ENCODE results near the gene LRRC47. TPM values are rescaled to one million over a fixed set of nuclear protein-coding genes. Genes with fewer than 3 reads are reported as not detected.

LRRC47 gene
- total RNA-seq, 6 experiments from 2014 or later = 39.1 to 51.0 (median 45.2) TPM

- Mint-ChIP-seq H3K9me3 (no peaks in the 10 kb centered on the region), H3K4me1 (ENCODE audit: low read depth) (peaks cover 4% of the 10 kb centered on the region; the same call in 1 of the 2 replicates), H3K36me3 (ENCODE audit: low read depth) (no peaks in the 10 kb centered on the region), H3K4me3 (no peak overlapping the region), H3K27ac (no peak overlapping the region), H3K27me3 (ENCODE audit: insufficient read depth) (peaks cover 20% of the 10 kb centered on the region)
- DNase-seq = no peak
- TF ChIP-seq CTCF (IDR thresholded peaks at IDR 0.05) = no peak
Observed at GRCh38 chr1:3773572-3774275, 22.6 kb downstream of the LRRC47 start.

GRCh38 chr1:3772715-3773571 is 23.4 kb downstream of the LRRC47 start, which contains the start of gene SMIM1:
SMIM1 (plus strand) TSS chr1:3772749; CDS start chr1:3775374, 2,625 bp downstream.
- no peak for DNase-seq
- Mint-ChIP-seq H3K36me3 (ENCODE audit: low read depth) (no peaks in the 10 kb centered on the region), H3K4me3 (peak within 1 kb of the TSS; percentile 41), H3K27ac (no peak within 1 kb of the TSS), H3K9me3 (no peaks in the 10 kb centered on the region), H3K27me3 (ENCODE audit: insufficient read depth) (peaks cover 20% of the 10 kb centered on the region), H3K4me1 (ENCODE audit: low read depth) (peaks cover 4% of the 10 kb centered on the region; the same call in 1 of the 2 replicates)
- no peak for TF ChIP-seq CTCF (IDR thresholded peaks at IDR 0.05)

DNA sequence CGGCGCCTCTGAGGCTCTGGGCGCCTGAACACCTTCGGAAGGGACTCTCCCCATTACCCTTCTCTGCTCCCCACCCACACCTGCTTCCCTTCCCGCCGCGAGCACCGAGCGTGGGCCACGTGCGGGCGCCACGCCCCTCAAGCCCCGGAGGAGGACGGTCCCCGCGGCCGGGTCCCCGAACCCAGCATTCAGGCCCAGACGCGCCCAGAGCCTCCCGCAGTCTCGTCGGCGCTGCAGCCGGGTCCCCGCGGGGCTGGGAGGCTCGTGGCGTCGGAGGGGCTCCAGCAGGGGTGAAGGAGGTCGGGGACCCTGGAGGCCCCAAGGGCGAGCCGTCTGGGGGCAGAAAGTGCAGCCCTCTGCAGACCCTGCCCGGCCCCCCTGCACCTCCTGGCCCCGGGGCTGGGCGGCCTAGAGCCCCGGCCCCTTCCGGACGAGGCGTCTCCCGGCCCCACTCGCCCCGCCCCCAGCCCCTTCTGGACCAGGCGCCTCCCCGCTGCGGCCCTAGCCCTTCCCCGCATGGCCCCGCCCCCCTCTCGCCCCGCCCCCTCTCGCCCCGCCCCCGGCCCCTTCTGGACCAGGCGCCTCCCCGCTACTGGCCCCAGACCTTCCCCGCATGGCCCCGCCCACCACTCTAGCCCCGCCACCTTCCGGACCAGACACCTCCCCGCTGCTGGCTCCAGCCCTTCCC is 24.1 kb downstream of the LRRC47 start:
- no peaks in the 10 kb centered on the region for H3K36me3 Mint-ChIP-seq (ENCODE audit: low read depth)
- H3K27ac Mint-ChIP-seq = no peak overlapping the region
- H3K9me3 Mint-ChIP-seq = no peaks in the 10 kb centered on the region
- peaks cover 4% of the 10 kb centered on the region; the same call in 1 of the 2 replicates for H3K4me1 Mint-ChIP-seq (ENCODE audit: low read depth)
- DNase-seq = peak; percentile 36
- H3K27me3 Mint-ChIP-seq (ENCODE audit: insufficient read depth) = peaks cover 27% of the 10 kb centered on the region
- no peak for TF ChIP-seq CTCF (IDR thresholded peaks at IDR 0.05)
- H3K4me3 Mint-ChIP-seq = no peak overlapping the region

DNA sequence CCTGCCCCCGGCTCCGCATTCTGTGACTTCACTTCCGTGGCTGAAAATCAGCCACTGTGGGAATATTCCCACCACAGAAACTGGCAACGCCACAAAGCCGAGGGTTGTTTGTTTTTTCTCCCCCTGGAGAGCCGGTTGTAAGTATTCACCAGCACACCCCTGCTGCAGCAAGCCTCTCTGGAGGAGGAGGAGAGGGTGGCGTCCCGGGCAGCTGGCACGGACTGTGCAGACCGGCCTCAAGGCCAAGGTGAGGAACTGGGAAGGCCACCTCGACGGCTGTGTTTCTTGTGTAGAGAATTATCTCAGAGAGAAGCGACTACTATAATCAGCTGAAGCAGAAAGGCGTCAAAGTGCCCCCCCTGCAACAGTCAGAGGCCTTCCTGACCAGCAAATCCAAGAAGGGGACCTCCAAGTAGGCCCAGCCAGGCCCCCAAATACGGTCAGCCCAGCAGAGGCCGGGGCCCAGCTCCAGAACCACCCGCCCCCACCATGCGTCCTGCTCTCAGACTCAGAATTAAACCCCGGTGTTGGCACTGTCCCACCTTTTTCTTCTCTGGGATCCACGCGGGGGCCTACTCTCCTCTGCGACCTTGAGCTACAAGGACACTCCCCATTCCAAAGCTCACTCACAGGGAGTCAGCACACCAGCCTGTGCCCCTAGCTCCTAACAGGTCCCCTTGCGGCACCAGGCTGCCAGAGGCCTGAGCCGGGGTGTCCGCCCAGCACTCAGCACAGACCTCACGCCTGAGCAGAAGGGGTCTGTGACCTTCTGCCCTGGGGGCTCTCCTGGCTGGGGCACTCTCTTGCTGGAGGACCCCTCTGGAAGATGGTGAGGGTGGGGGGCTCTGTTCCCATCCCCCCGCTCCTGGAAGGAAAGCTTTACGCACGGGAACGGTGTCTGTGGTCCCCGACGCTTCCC is 24.9 kb downstream of the LRRC47 start:
- Mint-ChIP-seq H3K27ac (no peak overlapping the region), H3K9me3 (no peaks in the 10 kb centered on the region), H3K36me3 (ENCODE audit: low read depth) (no peaks in the 10 kb centered on the region), H3K4me3 (no peak overlapping the region), H3K4me1 (ENCODE audit: low read depth) (peaks cover 4% of the 10 kb centered on the region; the same call in 1 of the 2 replicates), H3K27me3 (ENCODE audit: insufficient read depth) (peaks cover 29% of the 10 kb centered on the region)
- DNase-seq = no peak
- no peak for TF ChIP-seq CTCF (IDR thresholded peaks at IDR 0.05)
